GM18505 (cell line): Measurements from ENCODE around the gene DHRS3.
"Not testable (repeated sequence)": the region's sequence is repeated elsewhere in the genome, so short reads cannot be mapped to it uniquely, and the experiment has no call there.

Source experiments
- ATAC-seq: cut with Tn5 transposase; IDR thresholded peaks from one replicate; pipeline ENCODE4 v1.9.1; 2021; ENCODE audit not compliant: unreplicated experiment
- POLR2A ChIP-seq: IDR thresholded peaks from 4 replicates; pipeline ENCODE4 v1.6.1; 2011; ENCODE audit warnings: borderline replicate concordance; ENCODE audit not compliant: insufficient read depth, insufficient read length; ENCODE audit errors: extremely low read depth

The DHRS3 gene

GRCh38 chr1:12565094-12565965 lies 52.7 kb downstream of the DHRS3 start:
- no peak for TF ChIP-seq POLR2A
- no peak for ATAC-seq

- not testable (repeated sequence) for ATAC-seq
Measured at GRCh38 chr1:12564251-12564650, 53.8 kb downstream of the DHRS3 start.

DNA sequence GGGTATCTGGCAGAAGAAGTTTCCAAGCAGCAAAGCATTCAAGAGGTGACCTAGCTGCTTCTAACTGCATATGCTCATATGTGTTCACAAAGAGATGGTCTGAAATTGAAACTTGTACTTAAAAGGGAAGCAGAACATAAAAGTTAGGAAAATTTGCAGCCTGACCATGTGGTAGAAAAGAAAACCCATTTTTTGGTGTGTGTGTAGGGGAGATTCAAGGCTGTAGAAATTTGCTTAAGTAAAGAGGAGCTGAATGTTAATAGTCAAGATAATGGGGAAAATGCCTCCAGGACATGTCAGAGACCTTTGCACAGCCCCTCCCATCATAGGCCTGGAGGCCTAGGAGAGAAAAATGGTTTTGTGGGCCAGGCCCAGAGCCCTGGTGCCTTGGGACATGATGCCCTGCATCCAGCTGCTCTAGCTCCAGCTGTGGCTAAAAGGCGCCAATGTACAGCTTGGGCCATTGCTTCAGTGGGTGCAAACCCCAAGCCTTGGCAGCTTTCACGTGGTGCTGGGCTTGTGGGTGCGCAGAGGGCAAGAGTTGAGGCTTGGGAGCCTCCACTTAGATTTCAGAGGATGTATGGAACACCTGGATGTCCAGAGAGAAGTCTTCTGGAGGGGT lies 54.9 kb downstream of the DHRS3 start:
- no peak for ATAC-seq
- TF ChIP-seq POLR2A = no peak

- no peak for ATAC-seq
- no peak for TF ChIP-seq POLR2A
Measured at GRCh38 chr1:12561121-12561520, 56.9 kb downstream of the DHRS3 start.

GRCh38 chr1:12556957-12557935 lies 60.8 kb downstream of the DHRS3 start:
- TF ChIP-seq POLR2A = no peak
- no peak for ATAC-seq

- no peak for ATAC-seq
- no peak for TF ChIP-seq POLR2A
Measured at GRCh38 chr1:12556368-12556930, 61.6 kb downstream of the DHRS3 start.

DNA sequence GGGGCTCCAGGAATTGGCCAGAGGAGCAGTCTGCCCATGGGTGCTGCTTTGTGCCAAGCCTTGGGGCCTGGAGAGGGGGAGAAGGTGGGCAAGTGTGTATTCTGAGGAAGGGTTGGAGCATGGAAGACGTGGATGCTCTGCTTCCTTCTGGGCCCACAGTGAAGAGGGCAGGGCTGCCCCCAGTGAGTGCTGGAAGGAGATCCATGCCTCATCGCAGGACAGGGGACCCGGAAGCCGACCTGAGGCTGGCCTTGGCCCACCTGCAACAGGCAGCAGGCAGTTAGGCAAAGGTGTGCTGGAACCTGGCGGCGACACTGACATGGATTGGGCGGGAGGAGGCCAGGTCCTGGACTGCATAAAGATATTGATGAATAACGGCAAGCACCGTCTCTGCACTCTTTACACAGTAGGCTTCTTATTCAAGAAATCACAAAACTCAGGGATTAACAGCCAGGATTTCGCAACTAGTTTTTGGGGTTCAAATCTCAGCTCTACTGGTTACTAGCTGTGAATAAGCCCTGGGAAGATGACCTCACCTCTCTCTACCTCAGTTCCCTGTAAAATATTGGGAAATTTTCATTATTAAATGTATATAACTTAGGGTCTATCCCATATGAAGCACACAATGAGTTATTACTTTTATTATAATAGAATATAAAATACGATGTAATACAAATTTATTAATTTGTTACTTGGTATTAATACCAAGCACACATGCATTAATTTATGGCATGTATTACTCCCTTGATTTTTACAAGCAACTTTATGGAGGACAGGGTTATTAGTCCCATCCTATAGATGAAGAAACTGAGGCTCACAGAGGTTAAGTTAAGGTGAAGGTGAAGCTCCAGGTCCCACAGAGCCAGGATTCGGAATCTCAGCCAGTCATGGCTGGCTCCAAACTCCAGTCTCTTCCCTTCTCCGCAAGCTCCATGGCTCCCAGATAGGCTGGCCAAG lies 62.3 kb downstream of the DHRS3 start:
- no peak for TF ChIP-seq POLR2A
- no peak for ATAC-seq

DNA sequence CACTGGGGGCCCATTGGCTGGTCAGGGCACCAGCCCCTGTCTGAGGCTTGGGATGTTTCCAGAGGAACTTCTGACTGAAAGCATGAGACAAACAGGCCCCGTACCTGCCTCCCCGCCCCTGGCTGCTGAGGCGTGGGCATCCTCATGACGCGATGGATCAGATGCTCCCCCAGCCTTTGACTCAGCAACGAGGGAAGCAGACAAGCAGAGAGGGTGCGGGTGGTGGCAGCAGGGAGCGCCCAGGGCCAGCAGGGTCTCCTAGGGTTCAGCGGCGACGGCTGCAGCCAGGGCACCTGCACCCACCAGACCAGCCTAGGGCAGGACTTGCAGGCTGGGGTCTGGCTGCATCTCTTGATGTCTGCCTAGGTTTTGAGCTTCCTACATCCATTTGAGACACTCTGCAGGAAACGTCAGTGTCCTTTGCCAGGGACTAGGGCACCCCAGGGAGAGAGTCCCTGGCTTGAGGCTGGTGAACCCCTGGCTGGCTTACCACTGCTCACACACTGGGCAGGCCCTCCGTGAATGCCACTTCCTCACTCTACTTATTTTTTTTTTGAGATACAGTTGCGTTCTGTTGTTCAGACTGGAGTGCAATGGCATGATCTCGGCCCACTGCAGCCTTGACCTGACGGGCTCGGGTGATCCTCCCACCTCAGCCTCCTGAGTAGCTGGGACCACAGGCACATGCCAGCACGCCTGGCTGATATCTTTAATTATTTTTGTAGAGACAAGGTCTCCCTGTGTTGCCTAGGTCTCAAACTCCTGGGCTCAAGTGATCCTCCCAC lies 63.3 kb downstream of the DHRS3 start:
- no peak for TF ChIP-seq POLR2A
- ATAC-seq = no peak

- no peak for ATAC-seq
- no peak for TF ChIP-seq POLR2A
Measured at GRCh38 chr1:12553963-12554362, 64.0 kb downstream of the DHRS3 start.

DNA sequence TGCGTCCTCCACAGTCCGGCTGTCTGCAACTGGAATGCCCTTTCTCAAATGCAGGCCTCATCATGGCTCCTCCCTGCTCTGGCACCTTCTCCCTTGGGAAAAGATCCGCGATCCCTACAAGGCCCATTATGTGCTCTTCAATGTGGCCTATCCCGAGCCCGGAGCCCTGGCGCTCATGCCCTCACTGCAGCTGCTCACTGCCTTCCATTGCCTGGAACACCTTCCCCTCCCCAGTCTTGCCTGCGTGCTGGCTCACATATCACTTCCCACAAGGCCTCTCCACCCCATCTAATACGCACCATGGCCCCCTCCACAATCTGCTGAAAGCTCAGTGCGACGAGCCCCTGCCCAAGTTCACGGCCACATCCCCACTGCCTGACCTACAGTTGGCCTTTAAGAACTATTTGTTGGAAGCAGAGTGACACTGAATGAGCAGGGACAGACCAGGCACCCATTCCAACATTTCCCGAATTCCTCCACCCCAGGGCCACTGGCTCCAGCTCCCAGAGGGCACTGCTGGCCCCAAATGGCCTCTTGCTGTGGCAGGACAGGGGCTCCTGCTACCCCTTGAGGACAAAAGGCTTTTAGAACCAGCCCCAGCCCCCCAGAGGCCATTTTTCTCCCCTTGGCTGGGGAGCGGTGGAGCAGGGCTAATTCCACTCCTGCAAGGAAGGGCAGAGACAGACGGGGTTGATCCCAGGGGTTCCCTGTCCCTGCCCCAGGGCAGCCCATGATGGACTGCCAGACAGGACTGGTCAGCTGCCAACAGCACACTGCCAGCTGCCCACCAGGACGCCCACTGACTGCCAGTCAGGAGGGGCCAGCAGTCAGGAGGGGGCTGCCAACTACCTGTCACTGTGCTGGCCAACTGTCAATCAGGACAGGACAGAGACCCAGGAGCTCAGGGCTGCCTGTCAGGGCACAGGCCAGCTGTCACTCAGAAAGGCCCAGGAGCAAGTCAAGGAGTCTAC lies 64.8 kb downstream of the DHRS3 start:
- ATAC-seq = no peak
- no peak for TF ChIP-seq POLR2A
